Measurements from ENCODE around the gene FAAP24. TPM values are rescaled to one million over a fixed set of nuclear protein-coding genes. Genes with fewer than 3 reads are reported as not detected.

Gene FAAP24
- total and polyA plus RNA-seq, 2 of the 13 experiments (the other 11 are each of a cell fraction or from before 2014, with no cell fraction given): 2.3 to 6.0 TPM

DNA sequence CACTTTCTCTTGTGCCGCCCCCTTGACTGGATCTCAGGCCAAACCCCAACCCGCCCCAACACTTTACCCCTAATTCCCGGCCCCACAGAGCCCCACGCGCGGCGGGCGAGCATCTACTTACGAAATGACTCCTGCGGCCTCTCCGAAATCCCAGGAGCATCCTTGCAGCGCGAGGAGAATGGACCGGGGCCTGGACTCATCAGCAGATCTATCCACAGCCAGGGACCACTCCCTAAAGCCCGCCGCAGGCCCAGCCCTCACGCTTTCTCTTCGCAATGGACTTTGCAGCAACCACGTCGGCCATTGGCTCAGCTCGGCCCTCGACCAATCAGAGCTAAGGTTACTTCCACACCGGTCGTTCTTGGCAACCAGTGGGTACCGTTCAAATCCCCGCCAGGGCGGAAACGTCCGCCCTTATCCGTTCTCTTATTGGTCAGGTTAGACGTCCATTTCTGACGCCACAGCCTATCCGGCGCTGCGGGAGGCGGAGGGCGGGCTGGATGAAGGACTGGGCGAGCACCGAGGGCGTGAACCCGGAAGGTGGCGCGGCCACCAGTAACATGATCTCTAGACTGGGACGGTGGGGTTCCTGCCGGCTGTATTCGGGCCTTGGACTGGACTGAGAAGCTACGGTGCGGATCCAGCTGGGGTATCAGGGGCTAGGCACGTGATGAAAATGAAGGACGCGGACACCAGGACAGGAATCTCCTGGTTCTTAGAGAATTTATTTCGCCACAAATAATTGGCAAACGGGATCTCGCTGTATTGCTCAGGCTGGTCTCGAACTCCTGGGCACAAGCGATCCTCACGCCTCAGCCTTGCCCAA is at the start of gene FAAP24, which contains the start of gene CEP89 (continued):
- TF ChIP-seq, protein P1, sequence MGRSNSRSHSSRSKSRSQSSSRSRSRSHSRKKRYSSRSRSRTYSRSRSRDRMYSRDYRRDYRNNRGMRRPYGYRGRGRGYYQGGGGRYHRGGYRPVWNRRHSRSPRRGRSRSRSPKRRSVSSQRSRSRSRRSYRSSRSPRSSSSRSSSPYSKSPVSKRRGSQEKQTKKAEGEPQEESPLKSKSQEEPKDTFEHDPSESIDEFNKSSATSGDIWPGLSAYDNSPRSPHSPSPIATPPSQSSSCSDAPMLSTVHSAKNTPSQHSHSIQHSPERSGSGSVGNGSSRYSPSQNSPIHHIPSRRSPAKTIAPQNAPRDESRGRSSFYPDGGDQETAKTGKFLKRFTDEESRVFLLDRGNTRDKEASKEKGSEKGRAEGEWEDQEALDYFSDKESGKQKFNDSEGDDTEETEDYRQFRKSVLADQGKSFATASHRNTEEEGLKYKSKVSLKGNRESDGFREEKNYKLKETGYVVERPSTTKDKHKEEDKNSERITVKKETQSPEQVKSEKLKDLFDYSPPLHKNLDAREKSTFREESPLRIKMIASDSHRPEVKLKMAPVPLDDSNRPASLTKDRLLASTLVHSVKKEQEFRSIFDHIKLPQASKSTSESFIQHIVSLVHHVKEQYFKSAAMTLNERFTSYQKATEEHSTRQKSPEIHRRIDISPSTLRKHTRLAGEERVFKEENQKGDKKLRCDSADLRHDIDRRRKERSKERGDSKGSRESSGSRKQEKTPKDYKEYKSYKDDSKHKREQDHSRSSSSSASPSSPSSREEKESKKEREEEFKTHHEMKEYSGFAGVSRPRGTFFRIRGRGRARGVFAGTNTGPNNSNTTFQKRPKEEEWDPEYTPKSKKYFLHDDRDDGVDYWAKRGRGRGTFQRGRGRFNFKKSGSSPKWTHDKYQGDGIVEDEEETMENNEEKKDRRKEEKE (IDR thresholded peaks at IDR 0.05): no peak
- TF ChIP-seq, protein P2, sequence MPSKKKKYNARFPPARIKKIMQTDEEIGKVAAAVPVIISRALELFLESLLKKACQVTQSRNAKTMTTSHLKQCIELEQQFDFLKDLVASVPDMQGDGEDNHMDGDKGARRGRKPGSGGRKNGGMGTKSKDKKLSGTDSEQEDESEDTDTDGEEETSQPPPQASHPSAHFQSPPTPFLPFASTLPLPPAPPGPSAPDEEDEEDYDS (CRISPR knock-in tag; IDR thresholded peaks at IDR 0.05): peak; percentile 73
- no peak; the same call in 1 of the 2 replicates for TF ChIP-seq MEIS2 (CRISPR knock-in tag; IDR thresholded peaks at IDR 0.05)
- no peak for TF ChIP-seq HNRNPK (IDR thresholded peaks at IDR 0.05; ENCODE audit: low read depth, low read length, poor library complexity, severe bottlenecking)
- peak; percentile 51; the same call in 1 of the 2 replicates for TF ChIP-seq MXD1 (CRISPR knock-in tag; IDR thresholded peaks at IDR 0.05)
- peak; percentile 99 for TF ChIP-seq SNAPC2 (CRISPR knock-in tag; IDR thresholded peaks at IDR 0.05)
- peak; percentile 41 for TF ChIP-seq CEBPG (CRISPR knock-in tag; IDR thresholded peaks at IDR 0.05)
- no peak for TF ChIP-seq MATR3 (CRISPR knock-in tag; IDR thresholded peaks at IDR 0.05)
- TF ChIP-seq ZNF460 (CRISPR knock-in tag; IDR thresholded peaks at IDR 0.05; ENCODE audit: borderline replicate concordance): no peak
- TF ChIP-seq IRF1 (CRISPR knock-in tag; IDR thresholded peaks at IDR 0.05; ENCODE audit: low read depth): no peak
- peak; percentile 82 for TF ChIP-seq CBFB (CRISPR knock-in tag; IDR thresholded peaks at IDR 0.05)
- no peak for TF ChIP-seq HMG20B (CRISPR knock-in tag; conservative IDR thresholded peaks at IDR 0.05)
- TF ChIP-seq DNMT3B (CRISPR knock-in tag; conservative IDR thresholded peaks at IDR 0.05): no peak
- no peak for TF ChIP-seq NRL (CRISPR knock-in tag; IDR thresholded peaks at IDR 0.05; ENCODE audit: borderline replicate concordance)
- TF ChIP-seq HOXA3 (CRISPR knock-in tag; IDR thresholded peaks at IDR 0.05): 0 out of 2 replicates have a peak, but pooled peaks have one; percentile 31
- no peak for TF ChIP-seq ZNF737 (CRISPR knock-in tag; IDR thresholded peaks at IDR 0.05; ENCODE audit: borderline replicate concordance)
- no peak for TF ChIP-seq MEIS1 (CRISPR knock-in tag; IDR thresholded peaks at IDR 0.05; ENCODE audit: borderline replicate concordance)
- no peak for TF ChIP-seq RBM39 (IDR thresholded peaks at IDR 0.05; ENCODE audit: low read depth, low read length, poor library complexity, severe bottlenecking)
- peak; percentile 82; the same call in 1 of the 2 replicates for TF ChIP-seq ZNF780A (CRISPR knock-in tag; IDR thresholded peaks at IDR 0.05)
- no peak for TF ChIP-seq NCOA2 (CRISPR knock-in tag; IDR thresholded peaks at IDR 0.05)
- peak; percentile 95; the same call in 1 of the 2 replicates for TF ChIP-seq IRX3 (CRISPR knock-in tag; IDR thresholded peaks at IDR 0.05; ENCODE audit: borderline replicate concordance, low read depth)
- TF ChIP-seq POGZ (CRISPR knock-in tag; IDR thresholded peaks at IDR 0.05): peak; percentile 70
- TF ChIP-seq ATF5 (CRISPR knock-in tag; IDR thresholded peaks at IDR 0.05; ENCODE audit: low read depth): no peak
- TF ChIP-seq JUNB (CRISPR knock-in tag; IDR thresholded peaks at IDR 0.05; ENCODE audit: borderline replicate concordance): no peak; the same call in 1 of the 2 replicates
- TF ChIP-seq KMT2A (CRISPR knock-in tag; IDR thresholded peaks at IDR 0.05): 0 out of 2 replicates have a peak, but pooled peaks have one; percentile 38
- TF ChIP-seq ERF (CRISPR knock-in tag; IDR thresholded peaks at IDR 0.05): peak; percentile 75

Data from HepG2 (cell line).